DMS114 treated with DMSO at 0.1 percent for 48 hours (cell line): ENCODE measurements around the gene OR8S1.
"Not testable (repeated sequence)": the region's sequence is repeated elsewhere in the genome, so short reads cannot be mapped to it uniquely, and the experiment has no call there.

Experiments
- DNase-seq: peaks from one replicate; lab custom pipeline; 2025; ENCODE audit not compliant: unreplicated experiment; lab: John Stamatoyannopoulos, UW

Gene OR8S1, protein sequence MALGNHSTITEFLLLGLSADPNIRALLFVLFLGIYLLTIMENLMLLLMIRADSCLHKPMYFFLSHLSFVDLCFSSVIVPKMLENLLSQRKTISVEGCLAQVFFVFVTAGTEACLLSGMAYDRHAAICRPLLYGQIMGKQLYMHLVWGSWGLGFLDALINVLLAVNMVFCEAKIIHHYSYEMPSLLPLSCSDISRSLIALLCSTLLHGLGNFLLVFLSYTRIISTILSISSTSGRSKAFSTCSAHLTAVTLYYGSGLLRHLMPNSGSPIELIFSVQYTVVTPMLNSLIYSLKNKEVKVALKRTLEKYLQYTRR

DNA sequence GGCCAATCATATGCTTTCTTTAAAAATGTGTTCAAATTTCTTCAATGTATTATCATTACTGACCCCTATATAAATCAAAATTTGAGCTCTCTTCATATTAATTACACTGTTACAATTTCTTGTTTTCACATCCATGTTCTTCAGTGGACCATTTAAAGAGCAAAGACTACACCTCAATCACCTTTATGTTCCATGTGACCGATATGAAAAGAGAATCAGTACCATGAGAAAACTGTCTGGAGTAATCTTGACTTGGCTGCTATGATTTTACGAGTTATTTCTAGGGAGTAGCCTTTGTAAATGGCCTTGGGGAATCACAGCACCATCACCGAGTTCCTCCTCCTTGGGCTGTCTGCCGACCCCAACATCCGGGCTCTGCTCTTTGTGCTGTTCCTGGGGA, at the start of gene OR8S1:
TSS of gene OR8S1 (plus strand) at position 301 of the 400 bp plus-strand sequence. CDS start at position 301, 0 bp downstream.
- no peak for DNase-seq

DNA sequence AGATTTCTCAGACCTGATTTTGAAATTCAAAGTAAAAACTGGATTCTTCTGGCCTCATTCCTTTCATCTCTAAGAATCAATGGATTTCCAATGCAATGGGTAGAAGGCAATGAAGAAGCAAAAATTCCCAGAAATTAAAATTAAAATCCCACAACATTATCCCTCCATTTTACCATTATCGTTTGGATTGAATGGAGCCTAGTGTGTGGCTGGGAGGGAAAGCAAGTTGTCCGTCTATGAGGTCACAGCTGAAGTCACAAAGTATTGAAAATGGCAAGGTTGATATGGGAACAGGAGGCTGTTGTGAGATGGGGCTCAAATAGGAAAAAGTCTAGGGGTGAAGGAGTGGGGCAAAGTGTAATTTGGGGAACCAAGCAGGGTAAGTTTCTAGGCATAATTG, 43.2 kb upstream of the OR8S1 start, which contains the start of gene C12orf54:
TSS of gene C12orf54 (plus strand) at position 301 of the 400 bp plus-strand sequence. CDS start 799 bp downstream, outside the sequence.
- DNase-seq, result no peak

DNA sequence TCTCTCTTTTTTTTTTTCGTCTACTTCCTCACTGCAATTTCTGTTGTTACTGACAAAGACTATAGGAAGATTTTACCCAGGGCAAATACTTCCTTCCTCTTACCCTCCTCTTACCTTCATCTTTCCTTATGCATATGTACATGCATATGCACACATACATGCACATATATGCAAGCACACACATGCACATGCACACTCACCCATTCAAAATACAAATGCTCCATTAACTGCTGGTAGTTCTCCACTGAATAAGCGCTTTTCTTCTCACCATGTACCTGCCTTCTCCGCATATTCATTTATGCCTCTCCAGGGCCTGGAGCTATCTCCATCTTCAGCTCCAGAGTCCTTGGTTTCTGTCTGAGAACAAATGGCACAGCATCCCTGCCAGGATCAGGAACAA, 42.5 kb upstream of the OR8S1 start:
- no peak for DNase-seq

DNA sequence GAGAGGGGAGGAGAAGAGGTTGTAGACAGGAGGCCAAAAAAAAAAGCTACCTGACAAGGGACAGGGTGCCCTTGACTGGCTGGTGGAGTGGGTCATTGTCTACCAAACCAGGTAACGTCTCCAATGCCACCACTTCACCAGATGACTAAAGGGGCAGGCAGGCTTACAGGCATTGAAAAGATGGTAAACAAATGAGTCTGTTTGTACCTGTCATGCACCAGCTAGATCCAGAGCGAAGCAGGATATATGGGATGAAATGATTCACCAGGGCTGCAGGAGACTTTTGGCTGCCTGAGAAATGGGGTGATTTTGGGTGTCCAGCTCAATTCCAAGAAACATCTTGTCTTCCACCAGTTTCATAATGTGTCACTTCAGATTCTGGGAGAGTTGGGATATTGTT, 39.2 kb upstream of the OR8S1 start:
- no peak for DNase-seq

DNA sequence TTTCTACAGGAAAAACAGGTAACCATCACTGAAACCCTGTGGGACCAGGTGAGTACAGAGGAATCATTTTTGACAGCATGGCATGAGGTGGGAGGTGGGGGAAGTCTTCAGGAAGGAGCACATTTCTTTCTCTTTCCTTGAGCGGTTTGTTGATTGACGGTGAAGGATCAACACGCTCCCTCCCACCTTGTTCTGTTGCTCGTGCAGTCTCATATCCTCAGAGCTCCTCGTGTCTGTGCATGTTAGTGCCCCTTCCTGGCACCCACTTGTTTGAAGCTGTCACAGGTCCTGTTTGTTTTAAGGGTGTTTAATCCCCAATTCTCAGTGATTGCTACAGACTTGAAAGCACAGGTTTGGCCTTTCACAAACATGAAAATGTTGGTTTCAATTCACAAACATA, 38.8 kb upstream of the OR8S1 start:
- no peak for DNase-seq

DNA sequence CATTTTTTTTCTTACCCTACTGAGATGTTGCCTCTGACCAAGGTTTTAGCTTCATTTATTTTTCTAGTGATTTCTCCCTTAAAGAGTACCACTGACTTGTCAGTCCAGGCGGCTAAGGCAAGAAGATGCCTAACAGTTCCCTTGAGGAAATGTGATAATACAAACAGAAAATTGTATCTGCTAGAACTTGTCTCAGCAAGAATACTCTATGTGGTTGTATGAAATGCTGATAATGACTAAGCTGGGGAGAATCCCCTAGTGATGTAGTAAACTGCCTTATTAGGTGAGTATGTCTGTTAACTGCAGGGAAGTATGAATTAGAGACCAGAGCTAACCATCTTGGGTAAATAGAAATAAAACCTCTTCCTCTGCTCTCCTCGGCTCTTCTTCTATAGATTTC, 36.4 kb upstream of the OR8S1 start:
- no peak for DNase-seq

DNA sequence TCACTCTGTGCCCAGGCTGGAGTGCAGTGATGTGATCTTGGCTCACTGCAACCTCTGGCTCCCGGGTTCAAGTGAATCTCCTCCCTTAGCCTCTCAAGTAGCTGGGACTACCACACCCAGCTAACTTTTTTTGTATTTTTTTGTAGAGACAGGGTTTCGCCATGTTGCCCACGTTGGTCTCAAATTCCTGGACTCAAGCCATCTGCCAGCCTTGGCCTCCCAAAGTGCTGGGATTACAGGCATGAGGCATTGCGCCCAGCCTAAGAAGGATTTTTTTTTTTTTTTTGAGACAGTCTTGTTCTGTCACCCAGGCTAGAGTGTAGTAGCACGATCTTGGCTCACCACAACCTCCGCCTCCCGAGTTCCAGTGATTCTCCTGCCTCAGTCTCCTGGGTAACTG, 36.0 kb upstream of the OR8S1 start:
- DNase-seq, result not testable (repeated sequence)

DNA sequence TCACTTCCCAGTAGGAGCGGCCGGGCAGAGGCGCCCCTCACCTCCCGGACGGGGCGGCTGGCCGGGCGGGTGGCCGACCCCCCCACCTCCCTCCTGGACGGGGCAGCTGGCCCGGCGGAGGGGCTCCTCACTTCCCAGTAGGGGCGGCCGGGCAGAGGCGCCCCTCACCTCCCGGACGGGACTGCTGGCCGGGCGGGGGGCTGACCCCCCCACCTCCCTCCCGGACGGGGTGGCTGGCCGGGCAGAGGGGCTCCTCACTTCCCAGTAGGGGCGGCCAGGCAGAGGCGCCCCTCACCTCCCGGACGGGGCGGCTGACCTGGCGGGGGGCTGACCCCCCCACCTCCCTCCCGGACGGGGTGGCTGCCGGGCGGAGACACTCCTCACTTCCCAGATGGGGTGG, 25.2 kb upstream of the OR8S1 start:
- not testable (repeated sequence) for DNase-seq

DNA sequence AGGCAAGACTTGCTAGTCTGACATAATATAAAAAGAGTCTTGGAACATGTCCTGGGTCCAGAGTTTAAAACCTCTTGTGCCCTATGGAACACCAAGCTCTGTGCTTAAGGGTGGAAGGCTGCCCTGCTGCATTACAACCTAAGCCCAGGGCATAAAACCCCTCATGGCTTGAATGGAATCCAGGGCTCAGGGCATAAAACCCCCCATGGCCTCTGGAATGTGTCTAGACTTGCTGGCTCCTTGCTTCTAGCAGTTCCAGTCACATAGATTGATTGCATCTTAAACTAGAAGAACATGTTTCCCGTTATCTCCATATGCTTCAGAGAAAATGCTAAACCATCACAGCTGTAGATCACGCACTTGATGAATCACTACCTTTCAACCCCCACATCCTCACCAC, 18.6 kb upstream of the OR8S1 start:
- not testable (repeated sequence) for DNase-seq

DNA sequence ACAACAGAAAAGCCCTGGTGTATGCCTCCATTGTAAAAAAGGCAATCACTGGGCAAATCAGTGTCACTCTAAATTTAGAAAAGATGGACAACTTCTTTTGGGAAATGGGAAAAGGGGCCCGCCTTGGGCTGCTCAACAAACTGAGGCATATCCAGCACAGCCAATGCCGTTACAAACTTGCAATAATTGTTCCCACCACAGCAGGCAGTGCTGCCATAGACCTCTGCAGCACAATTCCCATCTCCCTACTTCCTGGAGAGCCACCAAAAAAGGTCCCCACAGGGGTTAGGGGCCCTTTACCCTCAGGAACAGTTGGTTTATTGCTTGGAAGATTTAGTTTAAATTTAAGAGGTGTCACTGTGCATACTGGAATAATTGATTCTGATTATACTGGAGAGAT, 16.4 kb upstream of the OR8S1 start:
- DNase-seq, result no peak

DNA sequence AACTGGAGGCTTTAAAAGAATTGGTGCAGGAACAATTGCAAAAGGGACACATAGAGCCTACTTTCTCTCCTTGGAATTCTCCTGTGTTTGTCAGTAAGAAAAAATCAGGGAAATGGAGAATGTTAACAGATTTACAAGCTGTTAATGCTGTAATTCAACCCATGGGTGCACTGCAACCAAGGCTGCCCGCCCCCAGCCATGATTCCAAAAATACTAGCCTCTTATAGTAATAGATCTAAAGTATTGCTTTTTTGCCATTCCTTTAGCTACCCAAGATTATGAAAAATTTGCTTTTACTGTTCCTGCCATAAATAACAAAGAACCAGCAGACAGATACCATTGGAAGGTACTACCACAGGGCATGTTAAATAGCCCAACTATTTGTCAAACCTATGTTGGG, 15.3 kb upstream of the OR8S1 start:
- no peak for DNase-seq

DNA sequence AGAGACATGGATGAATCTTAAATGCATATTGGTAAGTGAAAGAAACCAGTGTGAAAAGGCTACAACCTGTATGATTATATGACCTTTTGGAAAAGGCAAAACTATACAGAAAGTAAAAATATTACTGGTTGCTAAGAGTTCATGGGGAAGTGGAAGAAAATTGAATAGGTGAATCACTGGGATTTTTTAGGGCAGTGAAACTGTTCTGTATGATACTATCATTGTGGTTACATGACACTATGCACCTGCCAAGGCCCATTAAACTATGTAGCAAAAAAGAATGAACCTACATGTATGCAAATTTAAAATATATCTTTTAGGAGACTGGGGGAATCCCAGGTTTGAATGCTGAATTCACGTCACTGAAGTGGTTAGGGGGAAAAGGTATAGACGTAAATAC, 12.6 kb upstream of the OR8S1 start:
- DNase-seq, result no peak

DNA sequence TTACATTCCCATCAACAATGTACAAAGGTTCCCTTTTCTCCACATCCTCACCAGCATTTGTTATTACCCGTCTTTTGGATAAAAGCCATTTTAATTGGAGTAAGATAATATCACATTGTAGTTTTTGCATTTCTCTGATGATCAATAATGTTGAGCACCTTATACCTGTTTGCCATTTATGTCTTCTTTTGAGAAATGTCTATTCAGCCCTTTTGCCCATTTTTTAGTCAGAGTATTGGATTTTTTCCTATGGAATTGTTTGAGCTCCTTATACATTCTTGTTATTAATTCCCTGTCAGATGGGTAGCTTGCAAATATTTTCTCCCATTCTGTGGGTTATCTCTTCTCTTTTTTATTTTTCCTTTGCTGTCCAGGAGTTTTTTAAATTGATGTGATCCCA, 10.7 kb upstream of the OR8S1 start:
- DNase-seq, result no peak

DNA sequence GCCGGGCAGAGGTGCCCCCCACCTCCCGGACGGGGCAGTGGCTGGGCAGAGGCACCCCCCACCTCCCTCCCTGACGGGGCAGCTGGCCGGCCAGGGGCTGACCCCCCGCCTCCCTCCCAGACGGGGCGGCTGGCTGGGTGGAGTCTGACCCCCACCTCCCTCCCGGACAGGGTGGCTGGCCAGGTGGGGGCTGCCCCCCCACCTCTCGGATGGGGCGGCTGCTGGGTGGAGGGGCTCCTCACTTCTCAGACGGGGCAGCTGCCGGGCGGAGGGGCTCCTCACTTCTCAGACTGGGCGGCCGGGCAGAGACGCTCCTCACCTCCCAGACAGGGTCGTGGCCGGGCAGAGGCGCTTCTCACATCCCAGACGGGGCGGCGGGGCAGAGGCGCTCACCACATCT, 5.1 kb upstream of the OR8S1 start:
- not testable (repeated sequence) for DNase-seq

DNA sequence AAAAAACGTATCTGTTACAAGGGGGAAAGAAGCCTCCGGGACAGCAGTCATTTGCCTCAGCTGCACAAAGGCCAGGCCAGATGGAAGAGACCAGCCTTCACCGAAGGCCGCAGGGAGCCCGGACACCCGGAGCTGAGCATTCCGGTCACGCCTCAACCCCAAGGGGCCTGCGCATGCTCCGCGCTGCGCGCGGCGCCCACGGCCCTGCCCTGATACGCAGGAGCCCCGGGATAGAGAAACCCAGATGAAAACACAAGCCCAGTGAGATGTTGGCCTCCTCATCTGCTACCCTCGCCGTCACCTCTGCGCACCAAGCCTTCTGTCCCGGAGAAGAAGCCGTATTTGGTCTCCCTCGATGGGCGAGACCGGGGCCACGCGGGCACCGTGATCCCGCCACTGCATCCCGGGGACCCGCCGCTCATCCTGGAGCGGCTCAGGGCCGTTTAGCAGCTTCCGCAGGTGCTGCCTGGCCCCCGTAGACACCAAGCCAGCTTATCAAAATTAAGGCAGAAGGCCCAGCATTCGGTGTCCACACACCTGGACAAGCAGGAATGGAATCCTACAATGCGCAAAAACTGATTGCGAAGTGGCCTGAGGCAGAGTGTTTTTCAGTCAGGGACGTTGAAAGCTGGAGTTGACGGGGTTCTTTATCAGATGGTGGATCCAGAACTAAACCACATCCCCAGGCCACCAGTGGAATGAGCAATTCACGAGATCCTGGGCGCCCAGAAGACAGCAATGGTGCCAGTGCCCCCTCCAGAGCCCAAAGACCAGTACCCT, 2.6 kb downstream of the OR8S1 start:
- no peak for DNase-seq

DNA sequence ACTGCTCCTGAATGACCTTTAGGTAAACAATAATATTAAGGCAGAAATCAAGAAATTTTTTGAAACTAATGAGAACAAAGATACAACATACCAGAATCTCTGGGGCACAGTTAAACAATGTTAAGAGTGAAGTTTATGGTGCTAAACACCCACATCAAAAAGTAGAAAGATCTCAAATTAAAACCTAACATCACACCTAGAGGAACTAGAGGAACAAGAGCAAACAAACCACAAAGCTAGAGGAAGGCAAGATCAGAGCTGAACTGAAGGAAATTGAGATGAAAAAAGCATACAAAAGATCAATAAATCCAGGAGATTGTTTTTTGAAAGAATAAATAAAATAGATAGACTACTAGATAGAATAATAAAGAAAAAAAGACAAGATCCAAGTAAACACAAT, 7.2 kb downstream of the OR8S1 start:
- no peak for DNase-seq

DNA sequence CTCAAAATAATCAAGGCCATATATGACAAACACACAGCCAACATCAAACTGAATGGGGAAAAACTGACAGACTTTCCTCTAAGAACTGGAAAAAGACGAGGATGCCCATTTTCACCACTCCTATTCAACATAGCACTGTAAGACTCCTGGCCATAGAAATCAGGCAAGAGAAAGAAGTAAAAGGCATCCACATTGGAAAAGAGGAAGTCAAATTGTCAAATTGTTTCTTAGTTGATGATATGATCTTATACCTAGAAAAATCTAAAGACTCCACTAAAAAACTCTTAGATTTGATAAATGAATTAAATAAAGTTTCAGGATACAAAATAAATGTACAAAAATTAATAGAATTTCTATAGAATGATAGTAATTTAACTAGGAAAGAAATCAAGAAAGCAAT, 11.2 kb downstream of the OR8S1 start:
- DNase-seq, result no peak

DNA sequence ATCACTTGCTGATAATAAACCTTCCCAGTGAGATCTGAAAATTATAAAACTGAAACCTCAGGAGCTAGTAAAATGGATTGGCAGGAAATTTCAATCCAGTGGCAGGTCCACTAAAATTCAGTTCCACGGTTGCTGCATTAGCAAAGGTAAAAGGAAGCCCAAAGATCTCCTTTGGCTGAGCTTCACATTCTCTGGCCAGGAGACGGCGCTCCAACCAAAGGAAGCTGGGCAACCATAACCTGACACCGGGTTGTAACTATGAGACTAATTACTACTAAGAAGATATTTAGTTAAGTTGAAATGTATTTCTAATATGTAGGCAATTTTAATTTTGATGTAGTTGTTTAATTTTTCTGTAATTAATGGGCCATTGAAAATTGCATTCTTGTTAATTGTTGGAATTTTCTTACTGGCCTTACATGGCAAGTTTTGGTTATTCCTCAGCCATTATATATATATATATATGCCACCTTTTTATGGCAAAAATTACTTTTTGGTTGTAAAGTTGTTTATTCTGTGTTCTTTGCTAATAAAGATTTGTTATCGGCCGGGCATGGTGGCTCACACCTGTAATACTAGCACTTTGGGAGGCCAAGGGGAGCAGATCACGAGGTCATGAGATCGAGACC, 17.0 kb downstream of the OR8S1 start:
- peak; percentile 28 for DNase-seq

DNA sequence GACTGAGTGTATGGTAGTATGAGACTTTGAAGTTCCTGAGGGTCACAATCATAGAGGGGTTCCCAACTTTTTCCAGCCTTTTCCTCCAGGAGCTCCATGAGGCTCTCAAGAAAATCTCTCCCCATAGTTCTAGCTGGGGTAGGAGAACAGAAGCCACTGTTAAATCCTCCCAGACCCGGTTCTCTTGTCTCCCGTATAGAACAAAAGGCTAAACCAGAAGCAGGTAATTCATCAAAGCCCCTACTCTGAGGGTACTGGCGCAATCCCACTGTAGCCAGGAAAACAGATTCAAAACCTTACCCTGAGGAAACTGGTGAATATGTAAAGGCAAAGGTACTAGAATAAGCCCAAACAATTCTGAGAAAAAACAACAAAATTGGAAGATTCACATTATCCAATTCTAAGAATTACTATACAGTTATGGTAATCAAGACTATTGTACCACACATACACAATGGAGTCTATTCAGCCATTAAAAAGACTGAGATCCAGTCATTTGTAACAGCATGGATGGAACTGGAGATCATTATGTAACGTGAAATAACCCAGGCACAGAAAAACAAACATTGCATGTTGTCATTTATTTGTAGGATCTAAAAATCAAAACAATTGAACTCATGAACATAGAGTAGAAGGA, 20.5 kb downstream of the OR8S1 start:
- no peak for DNase-seq

DNA sequence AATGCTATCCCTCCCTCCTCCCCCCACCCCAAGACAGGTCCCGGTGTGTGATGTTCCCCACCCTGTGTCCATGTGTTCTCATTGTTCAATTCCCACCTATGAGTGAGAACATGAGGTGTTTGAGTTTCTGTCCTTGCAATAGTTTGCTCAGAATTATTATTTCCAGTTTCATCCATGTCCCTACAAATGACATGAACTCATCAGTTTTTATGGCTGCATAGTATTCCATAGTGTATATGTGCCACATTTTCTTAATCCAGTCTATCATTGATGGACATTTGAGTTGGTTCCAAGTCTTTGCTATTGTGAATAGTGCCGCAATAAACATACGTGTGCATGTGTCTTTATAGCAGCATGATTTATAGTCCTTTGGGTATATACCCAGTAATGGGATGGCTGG, 21.6 kb downstream of the OR8S1 start:
- not testable (repeated sequence) for DNase-seq

DNA sequence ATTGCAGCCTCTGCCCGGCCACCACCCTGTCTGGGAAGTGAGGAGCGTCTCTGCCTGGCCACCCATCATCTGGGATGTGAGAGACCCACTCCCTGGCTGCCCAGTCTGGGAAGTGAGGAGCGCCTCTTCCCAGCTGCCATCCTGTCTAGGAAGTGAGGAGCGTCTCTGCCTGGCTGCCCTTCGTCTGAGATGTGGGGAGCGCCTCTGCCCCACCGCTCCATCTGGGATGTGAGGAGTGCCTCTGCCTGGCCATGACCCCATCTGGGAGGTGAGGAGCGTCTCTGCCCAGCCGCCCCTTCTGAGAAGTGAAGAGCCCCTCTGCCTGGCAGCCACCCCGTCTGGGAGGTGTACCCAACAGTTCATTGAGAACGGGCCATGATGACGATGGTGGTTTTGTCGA, 26.2 kb downstream of the OR8S1 start:
- DNase-seq, result not testable (repeated sequence)
